ENCODE data around the gene JMJD4. TPM values are rescaled to one million over a fixed set of nuclear protein-coding genes. Genes with fewer than 3 reads are reported as not detected.
"Not testable (repeated sequence)": the region's sequence is repeated elsewhere in the genome, so short reads cannot be mapped to it uniquely, and the experiment has no call there.

Gene JMJD4
- total RNA-seq, 4 donors from 2014 or later = 33.4 to 45.3 (median 40.6) TPM

GRCh38 chr1:227725046-227725445 is 10.1 kb downstream of the JMJD4 start:
- H3K27ac ChIP-seq = no peak overlapping the region
- H3K36me3 ChIP-seq = no peaks in the 10 kb centered on the region
- WGBS, 2 donors = 60 to 69% methylated on average over 2 of the region's 2 CpGs
- DNase-seq (ENCODE audit: low spot score in 2 of 2) = no peak
- H3K9me3 ChIP-seq = peaks cover 0 to 31% (median 2%) of the 10 kb centered on the region in 4 donors
- no peak overlapping the region for H3K4me3 ChIP-seq
- peaks cover 0 to 24% (median 12%) of the 10 kb centered on the region in 4 donors for H3K4me1 ChIP-seq
- no peaks in the 10 kb centered on the region for H3K27me3 ChIP-seq
- TF ChIP-seq EP300 (IDR thresholded peaks at IDR 0.05) (no peak), POLR2A (IDR thresholded peaks at IDR 0.05) (no peak)
- TF ChIP-seq, protein P1, sequence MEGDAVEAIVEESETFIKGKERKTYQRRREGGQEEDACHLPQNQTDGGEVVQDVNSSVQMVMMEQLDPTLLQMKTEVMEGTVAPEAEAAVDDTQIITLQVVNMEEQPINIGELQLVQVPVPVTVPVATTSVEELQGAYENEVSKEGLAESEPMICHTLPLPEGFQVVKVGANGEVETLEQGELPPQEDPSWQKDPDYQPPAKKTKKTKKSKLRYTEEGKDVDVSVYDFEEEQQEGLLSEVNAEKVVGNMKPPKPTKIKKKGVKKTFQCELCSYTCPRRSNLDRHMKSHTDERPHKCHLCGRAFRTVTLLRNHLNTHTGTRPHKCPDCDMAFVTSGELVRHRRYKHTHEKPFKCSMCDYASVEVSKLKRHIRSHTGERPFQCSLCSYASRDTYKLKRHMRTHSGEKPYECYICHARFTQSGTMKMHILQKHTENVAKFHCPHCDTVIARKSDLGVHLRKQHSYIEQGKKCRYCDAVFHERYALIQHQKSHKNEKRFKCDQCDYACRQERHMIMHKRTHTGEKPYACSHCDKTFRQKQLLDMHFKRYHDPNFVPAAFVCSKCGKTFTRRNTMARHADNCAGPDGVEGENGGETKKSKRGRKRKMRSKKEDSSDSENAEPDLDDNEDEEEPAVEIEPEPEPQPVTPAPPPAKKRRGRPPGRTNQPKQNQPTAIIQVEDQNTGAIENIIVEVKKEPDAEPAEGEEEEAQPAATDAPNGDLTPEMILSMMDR (IDR thresholded peaks at IDR 0.05) = no peak

- Histone ChIP-seq H3K27me3 (no peaks in the 10 kb centered on the region), H3K4me3 (no peak overlapping the region), H3K27ac (no peak overlapping the region), H3K9me3 (peaks cover 0 to 46% (median 4%) of the 10 kb centered on the region in 4 donors), H3K36me3 (no peaks in the 10 kb centered on the region), H3K4me1 (peaks cover 0 to 8% (median 6%) of the 10 kb centered on the region in 4 donors)
- 76 to 80% methylated on average over 1 of the region's 1 CpG for WGBS, 2 donors
- TF ChIP-seq POLR2A (IDR thresholded peaks at IDR 0.05) (no peak), EP300 (IDR thresholded peaks at IDR 0.05) (no peak)
- TF ChIP-seq, protein P1 (IDR thresholded peaks at IDR 0.05) = no peak
- DNase-seq (ENCODE audit: low spot score in 2 of 2) = no peak
These were observed 11.6 kb downstream of the JMJD4 start for GRCh38 chr1:227723474-227723873.

DNA sequence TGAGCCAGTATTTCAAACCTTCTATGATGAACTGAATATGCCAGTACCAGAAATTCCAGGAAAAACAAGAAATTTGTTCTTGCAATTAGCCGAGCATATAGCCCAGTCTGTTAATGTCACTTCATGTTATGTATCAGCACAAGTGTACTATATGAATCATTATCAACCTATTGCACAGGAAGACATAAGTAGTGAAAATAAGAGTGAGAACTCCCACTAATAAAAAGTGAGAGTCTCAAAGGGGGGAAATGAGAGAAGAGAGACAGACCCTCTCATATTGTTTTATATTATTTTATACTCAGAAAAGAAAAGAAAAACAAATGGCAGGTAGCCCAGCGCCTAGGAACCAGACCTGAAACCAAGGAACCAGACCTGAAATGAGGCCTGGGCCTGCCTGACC is 16.2 kb downstream of the JMJD4 start:
- Histone ChIP-seq H3K9me3 (peaks cover 0 to 88% (median 9%) of the 10 kb centered on the region in 4 donors), H3K4me1 (no peaks in the 10 kb centered on the region), H3K27me3 (no peaks in the 10 kb centered on the region), H3K27ac (no peak overlapping the region), H3K36me3 (no peaks in the 10 kb centered on the region), H3K4me3 (no peak overlapping the region)
- DNase-seq (ENCODE audit: low spot score in 2 of 2) = no peak
- 62 to 88% methylated on average over 2 of the region's 2 CpGs for WGBS, 2 donors
- no peak for TF ChIP-seq POLR2A (IDR thresholded peaks at IDR 0.05)
- TF ChIP-seq, protein P1 (IDR thresholded peaks at IDR 0.05) = no peak
- TF ChIP-seq EP300 (IDR thresholded peaks at IDR 0.05) = no peak

DNA sequence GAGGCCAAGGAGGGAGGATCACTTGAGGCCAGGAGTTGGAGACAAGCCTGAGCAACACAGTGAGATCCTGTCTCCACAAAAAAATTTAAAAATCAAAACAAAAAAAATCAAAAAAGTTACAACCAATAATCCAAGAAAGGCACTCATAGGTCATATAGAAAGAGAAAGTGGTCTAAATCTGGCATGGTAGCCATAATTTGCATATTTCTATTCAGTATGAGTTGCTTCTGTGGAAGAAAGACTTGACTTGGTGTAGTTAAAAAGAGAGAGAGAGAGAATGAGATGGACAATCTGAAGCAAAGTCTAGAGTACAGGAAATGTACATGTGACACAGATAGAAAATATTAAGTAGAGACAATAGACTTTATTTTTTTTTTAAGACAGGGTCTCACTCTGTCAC is 22.5 kb downstream of the JMJD4 start:
- H3K4me3 ChIP-seq = no peak overlapping the region
- H3K4me1 ChIP-seq = no peaks in the 10 kb centered on the region
- no peak for DNase-seq (ENCODE audit: low spot score in 2 of 2)
- H3K36me3 ChIP-seq = no peaks in the 10 kb centered on the region
- H3K27me3 ChIP-seq = no peaks in the 10 kb centered on the region
- H3K27ac ChIP-seq = no peak overlapping the region
- TF ChIP-seq POLR2A (IDR thresholded peaks at IDR 0.05) = no peak
- TF ChIP-seq, protein P1 (IDR thresholded peaks at IDR 0.05) = no peak
- no peak for TF ChIP-seq EP300 (IDR thresholded peaks at IDR 0.05)
- peaks cover 0 to 75% (median 6%) of the 10 kb centered on the region in 4 donors for H3K9me3 ChIP-seq

DNA sequence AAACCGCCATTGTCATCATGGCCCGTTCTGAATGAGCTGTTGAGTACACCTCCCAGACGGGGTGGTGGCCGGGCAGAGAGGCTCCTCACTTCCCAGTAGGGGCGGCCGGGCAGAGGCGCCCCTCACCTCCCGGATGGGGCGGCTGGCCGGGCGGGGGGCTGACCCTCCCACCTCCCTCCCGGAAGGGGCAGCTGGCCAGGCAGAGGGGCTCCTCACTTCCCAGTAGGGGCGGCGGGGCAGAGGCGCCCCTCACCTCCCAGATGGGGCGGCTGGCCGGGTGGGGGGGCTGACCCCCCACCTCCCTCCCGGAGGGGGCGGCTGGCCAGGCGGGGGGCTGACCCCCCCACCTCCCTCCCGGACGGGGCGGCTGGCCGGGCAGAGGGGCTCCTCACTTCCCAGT is 24.6 kb downstream of the JMJD4 start:
- peaks cover 0 to 75% (median 5%) of the 10 kb centered on the region in 4 donors for H3K9me3 ChIP-seq
- DNase-seq (ENCODE audit: low spot score in 2 of 2); H3K36me3 ChIP-seq; H3K4me1 ChIP-seq; H3K27me3 ChIP-seq; H3K4me3 ChIP-seq; H3K27ac ChIP-seq: not testable (repeated sequence)
- WGBS, 2 donors = 96% methylated on average over 9 to 13 of the region's 24 CpGs

GRCh38 chr1:227709451-227709850 is 25.7 kb downstream of the JMJD4 start:
- H3K27ac ChIP-seq = no peak overlapping the region
- WGBS, 2 donors = 76 to 83% methylated on average over 1 of the region's 1 CpG

More at GRCh38 chr1:227709451-227709850, 25.7 kb downstream of the JMJD4 start:
- H3K4me1 ChIP-seq = no peaks in the 10 kb centered on the region
- H3K36me3 ChIP-seq = no peaks in the 10 kb centered on the region
- H3K27me3 ChIP-seq = no peaks in the 10 kb centered on the region
- H3K4me3 ChIP-seq = no peak overlapping the region
- DNase-seq (ENCODE audit: low spot score in 2 of 2) = no peak
- H3K9me3 ChIP-seq = peaks cover 0 to 75% (median 5%) of the 10 kb centered on the region in 4 donors
- TF ChIP-seq POLR2A (IDR thresholded peaks at IDR 0.05) = no peak
- TF ChIP-seq EP300 (IDR thresholded peaks at IDR 0.05) = no peak
- TF ChIP-seq, protein P1 (IDR thresholded peaks at IDR 0.05) = no peak

Data from tibial nerve (tissue), 4 donors.